Stimulated activated CD8-positive, alpha-beta memory T cell treated with anti-CD3 and anti-CD28 coated beads, Interleukin-12 subunit alpha, Interleukin-12 subunit beta, amount 100 ng/mL, for 4 hours (primary cell): ENCODE measurements around the gene TRABD2B.

Source experiments
- DNase-seq: peaks from one replicate; pipeline ENCODE4 v3.0.0-alpha.2; 2020; ENCODE audit warnings: low read depth

TRABD2B gene

GRCh38 chr1:47875831-47876586, 121.2 kb downstream of the TRABD2B start:
- DNase-seq, result no peak

- DNase-seq, result no peak
These were observed 122.1 kb downstream of the TRABD2B start for GRCh38 chr1:47875036-47875435.

- no peak for DNase-seq
These were observed 123.8 kb downstream of the TRABD2B start for GRCh38 chr1:47873337-47873736.

GRCh38 chr1:47872886-47873285, 124.3 kb downstream of the TRABD2B start:
- no peak for DNase-seq

- DNase-seq, result no peak
These were observed 125.3 kb downstream of the TRABD2B start for GRCh38 chr1:47871799-47872353.

GRCh38 chr1:47870946-47871676, 126.1 kb downstream of the TRABD2B start:
- DNase-seq, result no peak

GRCh38 chr1:47870480-47870879, 126.7 kb downstream of the TRABD2B start:
- DNase-seq, result no peak

GRCh38 chr1:47868348-47868676, 128.9 kb downstream of the TRABD2B start:
- DNase-seq, result no peak

GRCh38 chr1:47867438-47868347, 129.5 kb downstream of the TRABD2B start:
- DNase-seq, result no peak

- DNase-seq, result no peak
These were observed 130.4 kb downstream of the TRABD2B start for GRCh38 chr1:47866601-47867437.

- DNase-seq, result no peak
These were observed 131.2 kb downstream of the TRABD2B start for GRCh38 chr1:47865881-47866535.

- no peak for DNase-seq
These were observed 138.0 kb downstream of the TRABD2B start for GRCh38 chr1:47859092-47859743.

- no peak for DNase-seq
These were observed 140.2 kb downstream of the TRABD2B start for GRCh38 chr1:47856996-47857395.

- DNase-seq, result no peak
These were observed 142.0 kb downstream of the TRABD2B start for GRCh38 chr1:47855230-47855629.

GRCh38 chr1:47854552-47855144, 142.5 kb downstream of the TRABD2B start:
- no peak for DNase-seq

- no peak for DNase-seq
These were observed 143.3 kb downstream of the TRABD2B start for GRCh38 chr1:47853852-47854251.

GRCh38 chr1:47853059-47853458, 144.1 kb downstream of the TRABD2B start:
- no peak for DNase-seq

GRCh38 chr1:47852006-47852718, 145.0 kb downstream of the TRABD2B start:
- no peak for DNase-seq

GRCh38 chr1:47850451-47850850, 146.7 kb downstream of the TRABD2B start:
- DNase-seq, result no peak
